Mesothelial cell of epicardium (in vitro differentiated cells): ENCODE measurements around the gene TCOF1. TPM values are rescaled to one million over a fixed set of nuclear protein-coding genes. Genes with fewer than 3 reads are reported as not detected.

Source experiments
- DNase-seq, 2 experiments: peaks; one replicate each; pipeline ENCODE4 v3.0.0; 2021; ENCODE audit warnings: low spot score in 2 of 2; ENCODE audit not compliant: unreplicated experiment in 2 of 2
- H3K27ac Mint-ChIP-seq: 2 replicates; pipeline ENCODE4 v1.8.0; 2021; ENCODE audit warnings: mixed read lengths
- H3K27me3 Mint-ChIP-seq: 2 replicates; pipeline ENCODE4 v1.8.0; 2021; ENCODE audit warnings: low read depth, mixed read lengths
- H3K36me3 Mint-ChIP-seq: 2 replicates; pipeline ENCODE4 v1.8.0; 2021; ENCODE audit warnings: mixed read lengths
- H3K4me1 Mint-ChIP-seq: 2 replicates; pipeline ENCODE4 v1.8.0; 2021; ENCODE audit warnings: mixed read lengths
- H3K4me3 Mint-ChIP-seq: 2 replicates; pipeline ENCODE4 v1.8.0; 2021; ENCODE audit warnings: mild to moderate bottlenecking, moderate library complexity, mixed read lengths
- H3K9me3 Mint-ChIP-seq: 2 replicates; pipeline ENCODE4 v1.8.0; 2021; ENCODE audit warnings: mixed read lengths
- CTCF ChIP-seq: fragments of 200-600 bp; sonication (generic); IDR thresholded peaks from one replicate; pipeline ENCODE4 v1.5.0; 2021; ENCODE audit warnings: antibody characterized with exemption; ENCODE audit not compliant: unreplicated experiment
- total RNA-seq: library from RNA; stranded (reverse); gene quantifications from 3 replicates; pipeline ENCODE4 v1.2.1, GENCODE V29; 2021

Gene TCOF1
- total RNA-seq, 1 donor from 2014 or later, result 58.8 TPM

- no peak overlapping the region for H3K27ac Mint-ChIP-seq
- no peak for TF ChIP-seq CTCF
Measured at GRCh38 chr5:150446583-150446982, 89.1 kb downstream of the TCOF1 start.

GRCh38 chr5:150447188-150447587 is 89.7 kb downstream of the TCOF1 start:
- no peak for TF ChIP-seq CTCF
- Mint-ChIP-seq H3K27me3 (no peaks in the 10 kb centered on the region), H3K27ac (peak overlapping the region; percentile 100), H3K36me3 (peaks cover 32% of the 10 kb centered on the region), H3K4me1 (peaks cover 15% of the 10 kb centered on the region), H3K9me3 (peaks cover 4% of the 10 kb centered on the region), H3K4me3 (peak overlapping the region; percentile 99)
- no peak for DNase-seq

More at GRCh38 chr5:150446583-150446982, 89.1 kb downstream of the TCOF1 start:
- no peak for DNase-seq
- peaks cover 15% of the 10 kb centered on the region for H3K4me1 Mint-ChIP-seq
- no peak overlapping the region for H3K4me3 Mint-ChIP-seq
- peaks cover 4% of the 10 kb centered on the region for H3K9me3 Mint-ChIP-seq
- H3K27me3 Mint-ChIP-seq, result no peaks in the 10 kb centered on the region
- H3K36me3 Mint-ChIP-seq, result peaks cover 32% of the 10 kb centered on the region

GRCh38 chr5:150448334-150448733 is 90.8 kb downstream of the TCOF1 start:
- no peak for DNase-seq
- Mint-ChIP-seq H3K9me3 (peaks cover 4% of the 10 kb centered on the region), H3K4me3 (peak overlapping the region; percentile 99), H3K27ac (peak overlapping the region; percentile 100), H3K4me1 (peaks cover 15% of the 10 kb centered on the region), H3K27me3 (no peaks in the 10 kb centered on the region), H3K36me3 (peaks cover 32% of the 10 kb centered on the region)
- TF ChIP-seq CTCF, result no peak

GRCh38 chr5:150448952-150449516 is 91.5 kb downstream of the TCOF1 start:
- H3K9me3 Mint-ChIP-seq, result peaks cover 4% of the 10 kb centered on the region
- peak overlapping the region; percentile 99 for H3K4me3 Mint-ChIP-seq
- no peak for DNase-seq
- H3K27me3 Mint-ChIP-seq, result no peaks in the 10 kb centered on the region
- peak overlapping the region; percentile 100 for H3K27ac Mint-ChIP-seq
- peaks cover 15% of the 10 kb centered on the region for H3K4me1 Mint-ChIP-seq
- no peak for TF ChIP-seq CTCF
- H3K36me3 Mint-ChIP-seq, result peaks cover 27% of the 10 kb centered on the region

Other genes with a start within 250 kb of the TCOF1 start
- gene PDGFRB, start 201.9 kb upstream of the TCOF1 start, total RNA-seq, result 100 to 105 TPM (median 102 TPM) in 3 replicates
- 0.51 to 1.1 TPM (median 0.68 TPM) in 3 replicates for gene CDX1, start 190.9 kb upstream of the TCOF1 start, total RNA-seq
- not detected in 3 replicates for gene SLC6A7, start 167.6 kb upstream of the TCOF1 start, total RNA-seq
- 3.9 to 4.1 TPM (median 4.0 TPM) in 3 replicates for gene CAMK2A, start 67.9 kb upstream of the TCOF1 start, total RNA-seq
- 18.5 to 19.1 TPM (median 18.8 TPM) in 3 replicates for gene ARSI, start 54.8 kb upstream of the TCOF1 start, total RNA-seq
- 16.1 to 17.1 TPM (median 16.9 TPM) in 3 replicates for gene CD74, start 55.2 kb downstream of the TCOF1 start, total RNA-seq
- 2,586 to 2,705 TPM (median 2,627 TPM) in 3 replicates for gene RPS14, start 92.0 kb downstream of the TCOF1 start, total RNA-seq
- 129 to 132 TPM (median 132 TPM) in 3 replicates for gene NDST1, start 150.4 kb downstream of the TCOF1 start, total RNA-seq